MM.1S (cell line): ENCODE data around the gene NIP7.

ENCODE experiments used
- CTCF ChIP-seq: fragments of 300-600 bp; sonication (generic); IDR thresholded peaks from 2 replicates; pipeline ENCODE4 v1.5.1; 2016; ENCODE audit warnings: antibody characterized with exemption, low read length, mixed read lengths
- EZH2 ChIP-seq: fragments of 300-600 bp; sonication (generic); optimal IDR thresholded peaks from 2 replicates; pipeline ENCODE3; 2017; ENCODE audit warnings: low read depth, mild to moderate bottlenecking, antibody characterized with exemption, low read length, mixed read lengths
- EZH2phosphoT487 ChIP-seq: fragments of 300-600 bp; sonication (generic); IDR thresholded peaks from 2 replicates; pipeline ENCODE4 v1.6.1; 2018; ENCODE audit warnings: antibody characterized with exemption, low read length

GRCh38 chr16:69306031-69306430 is 33.5 kb upstream of the NIP7 start:
- no peak for TF ChIP-seq CTCF
- no peak for TF ChIP-seq EZH2
- TF ChIP-seq EZH2phosphoT487 = no peak
